ENCODE results near the gene ATL1.

Gene ATL1

DNA sequence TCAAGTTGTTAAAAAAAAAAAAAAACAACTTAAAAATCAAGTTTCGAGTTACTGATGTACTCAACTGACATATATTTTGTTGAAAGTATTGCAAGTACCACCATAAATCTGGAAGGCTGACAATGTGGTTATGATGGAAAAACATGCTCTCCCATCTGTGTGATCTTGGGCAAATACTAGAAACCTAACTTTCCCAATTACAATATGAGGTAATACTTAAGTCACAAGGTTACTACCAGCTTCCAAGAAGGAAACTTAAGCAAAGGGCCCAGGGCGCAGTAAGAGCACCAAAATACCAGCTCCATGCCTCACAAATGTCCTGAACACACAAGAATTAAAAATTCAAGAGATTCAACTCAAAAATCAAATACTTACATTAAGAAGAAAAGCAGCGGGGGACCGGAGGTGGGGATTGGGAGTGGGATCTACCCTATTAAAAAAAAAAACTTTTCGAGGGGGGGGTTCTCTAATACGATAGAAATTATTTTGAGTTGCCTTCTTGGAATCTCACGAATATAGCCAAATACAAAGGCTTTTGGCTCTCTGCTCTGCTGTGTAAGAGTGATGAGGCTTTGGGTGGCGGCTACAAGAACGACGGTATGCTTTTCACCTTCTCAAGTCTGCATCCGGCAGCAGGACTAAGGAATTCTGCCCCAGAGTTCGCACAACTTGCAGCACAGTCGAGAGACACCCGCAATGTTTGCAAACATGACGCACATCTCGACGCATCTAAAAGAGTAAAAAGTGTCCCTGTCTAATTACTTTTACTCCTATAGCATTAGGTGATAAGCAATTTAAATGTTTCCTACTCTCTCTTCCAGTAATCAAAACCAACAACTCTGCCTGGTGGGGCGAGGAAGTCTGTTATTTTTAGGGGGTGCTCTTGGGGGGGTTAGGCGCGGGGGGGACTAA is 107.1 kb downstream of the ATL1 start:
- peak; percentile 42 for DNase-seq
- H3K4me3 ChIP-seq (ENCODE audit: low read depth in 1 of 2, low read length in 2 of 2) = peak overlapping the region; percentile 78 to 82

DNA sequence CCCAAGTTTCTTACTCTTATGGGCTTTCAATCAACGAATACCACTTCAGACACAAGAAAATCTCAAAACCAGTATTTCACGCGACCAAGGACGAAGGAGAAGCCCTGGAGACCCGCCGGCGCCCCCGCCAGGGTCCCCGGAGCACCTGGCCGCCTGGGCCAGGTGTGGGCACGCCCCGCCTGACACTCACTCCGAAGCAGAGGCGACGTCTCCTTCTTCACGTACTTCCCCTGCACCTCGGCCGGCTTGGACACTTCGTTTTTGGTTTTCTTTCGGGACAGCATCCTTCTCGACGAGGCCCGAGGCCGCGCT is 107.7 kb downstream of the ATL1 start:
- Histone ChIP-seq H3K9ac (ENCODE audit: low read depth, low read length) (peak overlapping the region; percentile 75), H3K4me1 (ENCODE audit: insufficient read depth, low read length) (peaks cover 30% of the 10 kb centered on the region), H3K9me3 (ENCODE audit: insufficient read depth, low read length, severe bottlenecking) (no peaks in the 10 kb centered on the region), H3K27ac (ENCODE audit: low read length) (peak overlapping the region; percentile 2; the same call in 1 of the 2 replicates), H2AFZ (ENCODE audit: low read depth, low read length) (peak overlapping the region; percentile 94), H3K4me3 (ENCODE audit: low read depth in 1 of 2, low read length in 2 of 2) (peak overlapping the region; percentile 78 to 82), H3K27me3 (ENCODE audit: insufficient read depth, low read length, poor library complexity) (peaks cover 11% of the 10 kb centered on the region), H4K20me1 (ENCODE audit: insufficient read depth, low read length) (no peaks in the 10 kb centered on the region), H3K79me2 (ENCODE audit: insufficient read depth, low read length) (peaks cover 23% of the 10 kb centered on the region), H3K4me2 (ENCODE audit: insufficient read depth, low read length) (peak overlapping the region; percentile 91), H3K36me3 (ENCODE audit: insufficient read depth, low read length) (peaks cover 4% of the 10 kb centered on the region; the same call in 1 of the 2 replicates)
- DNase-seq = peak; percentile 29
- TF ChIP-seq, protein P1, sequence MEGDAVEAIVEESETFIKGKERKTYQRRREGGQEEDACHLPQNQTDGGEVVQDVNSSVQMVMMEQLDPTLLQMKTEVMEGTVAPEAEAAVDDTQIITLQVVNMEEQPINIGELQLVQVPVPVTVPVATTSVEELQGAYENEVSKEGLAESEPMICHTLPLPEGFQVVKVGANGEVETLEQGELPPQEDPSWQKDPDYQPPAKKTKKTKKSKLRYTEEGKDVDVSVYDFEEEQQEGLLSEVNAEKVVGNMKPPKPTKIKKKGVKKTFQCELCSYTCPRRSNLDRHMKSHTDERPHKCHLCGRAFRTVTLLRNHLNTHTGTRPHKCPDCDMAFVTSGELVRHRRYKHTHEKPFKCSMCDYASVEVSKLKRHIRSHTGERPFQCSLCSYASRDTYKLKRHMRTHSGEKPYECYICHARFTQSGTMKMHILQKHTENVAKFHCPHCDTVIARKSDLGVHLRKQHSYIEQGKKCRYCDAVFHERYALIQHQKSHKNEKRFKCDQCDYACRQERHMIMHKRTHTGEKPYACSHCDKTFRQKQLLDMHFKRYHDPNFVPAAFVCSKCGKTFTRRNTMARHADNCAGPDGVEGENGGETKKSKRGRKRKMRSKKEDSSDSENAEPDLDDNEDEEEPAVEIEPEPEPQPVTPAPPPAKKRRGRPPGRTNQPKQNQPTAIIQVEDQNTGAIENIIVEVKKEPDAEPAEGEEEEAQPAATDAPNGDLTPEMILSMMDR (IDR thresholded peaks at IDR 0.05; ENCODE audit: borderline replicate concordance, extremely low read depth, low read length, poor library complexity, severe bottlenecking) = peak; percentile 23
- no peak for TF ChIP-seq EZH2 (IDR thresholded peaks at IDR 0.05; ENCODE audit: borderline replicate concordance, low read depth, low read length, severe bottlenecking)
- ATAC-seq (ENCODE audit: insufficient read depth, low read depth) = peak; percentile 38; the same call in 2 of the 3 replicates

More for the DNA sequence above, 107.1 kb downstream of the ATL1 start:
- H3K27ac ChIP-seq (ENCODE audit: low read length) = peak overlapping the region; percentile 2; the same call in 1 of the 2 replicates
- H3K27me3 ChIP-seq (ENCODE audit: insufficient read depth, low read length, poor library complexity) = peaks cover 11% of the 10 kb centered on the region
- peaks cover 30% of the 10 kb centered on the region for H3K4me1 ChIP-seq (ENCODE audit: insufficient read depth, low read length)
- peak overlapping the region; percentile 94 for H2AFZ ChIP-seq (ENCODE audit: low read depth, low read length)
- peaks cover 23% of the 10 kb centered on the region for H3K79me2 ChIP-seq (ENCODE audit: insufficient read depth, low read length)
- no peaks in the 10 kb centered on the region for H4K20me1 ChIP-seq (ENCODE audit: insufficient read depth, low read length)
- H3K9me3 ChIP-seq (ENCODE audit: insufficient read depth, low read length, severe bottlenecking) = no peaks in the 10 kb centered on the region
- no peak for TF ChIP-seq EZH2 (IDR thresholded peaks at IDR 0.05; ENCODE audit: borderline replicate concordance, low read depth, low read length, severe bottlenecking)
- TF ChIP-seq, protein P1 (IDR thresholded peaks at IDR 0.05; ENCODE audit: borderline replicate concordance, extremely low read depth, low read length, poor library complexity, severe bottlenecking) = no peak
- H3K9ac ChIP-seq (ENCODE audit: low read depth, low read length) = peak overlapping the region; percentile 75
- peak overlapping the region; percentile 91 for H3K4me2 ChIP-seq (ENCODE audit: insufficient read depth, low read length)
- H3K36me3 ChIP-seq (ENCODE audit: insufficient read depth, low read length) = peaks cover 4% of the 10 kb centered on the region; the same call in 1 of the 2 replicates
- ATAC-seq (ENCODE audit: insufficient read depth, low read depth) = peak; percentile 44

DNA sequence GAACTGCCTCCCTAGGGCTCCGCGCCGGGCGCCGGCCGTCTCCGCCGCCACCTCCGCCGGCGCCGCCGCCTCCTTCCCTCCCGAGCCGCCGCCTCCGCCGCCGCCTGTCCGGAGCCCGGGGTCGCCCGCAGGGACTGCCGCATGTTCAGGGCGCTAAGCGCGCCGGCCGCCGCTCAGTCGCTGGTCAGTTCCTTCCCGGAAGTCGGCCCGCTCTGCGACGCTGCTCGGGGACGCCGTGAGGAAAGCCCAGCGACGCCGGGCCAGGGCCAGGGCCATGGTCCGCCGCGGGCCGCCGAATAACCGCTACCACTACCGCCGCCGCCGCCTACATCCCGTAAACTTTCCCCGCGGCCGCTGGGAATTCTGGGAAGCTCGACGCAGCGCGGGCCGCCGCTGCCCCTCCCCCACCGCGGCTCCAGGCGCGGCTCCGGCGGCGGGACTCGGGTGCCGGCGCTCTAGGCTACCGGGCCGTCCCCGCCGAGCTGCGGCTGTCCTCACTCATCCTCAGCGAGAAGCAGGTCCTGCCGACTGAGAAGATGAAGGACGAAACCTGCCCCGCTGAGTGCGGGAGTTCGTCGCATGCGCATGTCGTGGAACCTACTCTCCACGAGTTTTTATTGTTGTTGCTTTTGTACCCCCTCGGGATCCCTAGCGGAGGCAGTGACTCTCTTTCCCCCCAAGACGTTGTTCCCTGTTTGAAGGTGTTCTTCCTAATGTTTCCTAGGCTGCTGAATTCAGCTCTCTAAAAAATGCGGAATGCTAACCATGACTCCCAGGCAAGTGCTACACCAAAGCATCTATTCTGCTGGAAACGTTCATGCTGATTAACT is 108.3 kb downstream of the ATL1 start, which contains the start of gene SAV1:
Gene SAV1, minus strand, starts transcription at position 311 of the 830 bp plus-strand sequence. CDS start 339 bp downstream, outside the sequence.
- H3K36me3 ChIP-seq (ENCODE audit: insufficient read depth, low read length) = peaks cover 4% of the 10 kb centered on the region; the same call in 1 of the 2 replicates

More for the DNA sequence above, 108.3 kb downstream of the ATL1 start, which contains the start of gene SAV1:
- Histone ChIP-seq H3K27ac (ENCODE audit: low read length) (peak within 1 kb of the TSS; percentile 36), H3K4me1 (ENCODE audit: insufficient read depth, low read length) (peaks cover 30% of the 10 kb centered on the region), H4K20me1 (ENCODE audit: insufficient read depth, low read length) (no peaks in the 10 kb centered on the region), H3K4me3 (ENCODE audit: low read depth in 1 of 2, low read length in 2 of 2) (peak within 1 kb of the TSS; percentile 78 to 82), H2AFZ (ENCODE audit: low read depth, low read length) (peak within 1 kb of the TSS; percentile 94), H3K27me3 (ENCODE audit: insufficient read depth, low read length, poor library complexity) (peaks cover 11% of the 10 kb centered on the region), H3K9ac (ENCODE audit: low read depth, low read length) (peak within 1 kb of the TSS; percentile 75), H3K9me3 (ENCODE audit: insufficient read depth, low read length, severe bottlenecking) (no peaks in the 10 kb centered on the region), H3K79me2 (ENCODE audit: insufficient read depth, low read length) (peaks cover 23% of the 10 kb centered on the region), H3K4me2 (ENCODE audit: insufficient read depth, low read length) (peak within 1 kb of the TSS; percentile 91)
- TF ChIP-seq, protein P1 (IDR thresholded peaks at IDR 0.05; ENCODE audit: borderline replicate concordance, extremely low read depth, low read length, poor library complexity, severe bottlenecking) = no peak
- no peak for TF ChIP-seq EZH2 (IDR thresholded peaks at IDR 0.05; ENCODE audit: borderline replicate concordance, low read depth, low read length, severe bottlenecking)
- DNase-seq = peak; percentile 64
- peak; percentile 71 for ATAC-seq (ENCODE audit: insufficient read depth, low read depth)
